Loucy (cell line): ENCODE data around the gene CYP46A1.

Experiments
- H2AFZ ChIP-seq: fragments of 200-600 bp; sonication (generic); 2 replicates; pipeline ENCODE4 v1.6.0; 2016; ENCODE audit warnings: antibody characterized with exemption, mild to moderate bottlenecking, low read length, moderate library complexity
- H3F3A ChIP-seq: fragments of 200-600 bp; 2 replicates; pipeline ENCODE4 v1.6.0; 2016; ENCODE audit warnings: antibody characterized with exemption, low read depth, mild to moderate bottlenecking
- H3K27me3 ChIP-seq: fragments of 200-600 bp; sonication (generic); 2 replicates; pipeline ENCODE4 v1.6.1; 2014; ENCODE audit warnings: low read length, mild to moderate bottlenecking; ENCODE audit not compliant: insufficient read depth, poor library complexity, severe bottlenecking
- H3K36me3 ChIP-seq: fragments of 200-600 bp; sonication (generic); 2 replicates; pipeline ENCODE4 v1.6.1; 2016; ENCODE audit warnings: low read length; ENCODE audit not compliant: insufficient read depth
- H3K4me1 ChIP-seq: fragments of 200-600 bp; sonication (generic); 2 replicates; pipeline ENCODE4 v1.5.1; 2014; ENCODE audit warnings: low read length, mild to moderate bottlenecking; ENCODE audit not compliant: insufficient read depth, poor library complexity, severe bottlenecking
- H3K4me2 ChIP-seq: fragments of 200-600 bp; sonication (generic); 2 replicates; pipeline ENCODE4 v1.6.0; 2014; ENCODE audit warnings: antibody characterized with exemption, low read length, low read depth, mild to moderate bottlenecking; ENCODE audit not compliant: poor library complexity, severe bottlenecking
- H3K4me3 ChIP-seq: fragments of 200-600 bp; sonication (generic); 2 replicates; pipeline ENCODE4 v1.5.1; 2014; ENCODE audit warnings: low read length, mild to moderate bottlenecking, mixed read lengths; ENCODE audit not compliant: poor library complexity, severe bottlenecking
- H3K79me2 ChIP-seq: fragments of 200-600 bp; sonication (generic); 2 replicates; pipeline ENCODE4 v1.6.1; 2014; ENCODE audit warnings: low read length; ENCODE audit not compliant: insufficient read depth
- H3K9ac ChIP-seq: fragments of 200-600 bp; sonication (generic); 2 replicates; pipeline ENCODE4 v1.6.0; 2014; ENCODE audit warnings: mild to moderate bottlenecking, low read depth, low read length, moderate library complexity; ENCODE audit not compliant: poor library complexity, severe bottlenecking
- H3K9me2 ChIP-seq: fragments of 200-600 bp; sonication (generic); replicated peaks from 2 replicates; pipeline ENCODE4 v1.6.1; 2016; ENCODE audit warnings: low read depth, low read length, mixed read lengths
- H3K9me3 ChIP-seq: fragments of 200-600 bp; sonication (generic); 2 replicates; pipeline ENCODE4 v1.6.1; 2014; ENCODE audit warnings: mild to moderate bottlenecking, antibody characterized with exemption, low read length, low read depth; ENCODE audit not compliant: insufficient read depth
- H4K20me1 ChIP-seq: fragments of 200-600 bp; sonication (generic); 2 replicates; pipeline ENCODE4 v1.6.0; 2014; ENCODE audit warnings: antibody characterized with exemption, low read length, mild to moderate bottlenecking; ENCODE audit not compliant: insufficient read depth, poor library complexity, severe bottlenecking
- CTCF ChIP-seq: fragments of 200-600 bp; sonication (generic); conservative IDR thresholded peaks from 2 replicates; pipeline ENCODE4 v1.5.1; 2014; ENCODE audit warnings: mild to moderate bottlenecking, antibody characterized with exemption, low read length
- EZH2phosphoT487 ChIP-seq: fragments of 200-600 bp; IDR thresholded peaks from 2 replicates; pipeline ENCODE4 v1.6.1; 2018; ENCODE audit warnings: antibody characterized with exemption, mild to moderate bottlenecking, moderate library complexity, borderline replicate concordance

CYP46A1 gene

GRCh38 chr14:99683619-99684409 lies at the start of gene CYP46A1:
Gene CYP46A1, plus strand, starts transcription at chr14:99684298. Its CDS starts 120 bp downstream, at chr14:99684418.
- H3K79me2 ChIP-seq, result no peaks in the 10 kb centered on the region
- peak within 1 kb of the TSS; percentile 100 for H2AFZ ChIP-seq
- H3K9me3 ChIP-seq, result no peaks in the 10 kb centered on the region
- no peaks in the 10 kb centered on the region for H3K9me2 ChIP-seq
- no peaks in the 10 kb centered on the region for H3K27me3 ChIP-seq
- H3F3A ChIP-seq, result no peaks in the 10 kb centered on the region
- TF ChIP-seq CTCF (no peak), EZH2phosphoT487 (no peak)
- H3K4me2 ChIP-seq, result peak within 1 kb of the TSS; percentile 97
- H3K4me3 ChIP-seq, result peak within 1 kb of the TSS; percentile 99
- no peaks in the 10 kb centered on the region for H3K36me3 ChIP-seq
- H4K20me1 ChIP-seq, result no peaks in the 10 kb centered on the region
- H3K9ac ChIP-seq, result peak within 1 kb of the TSS; percentile 83
- H3K4me1 ChIP-seq, result peaks cover 10% of the 10 kb centered on the region

GRCh38 chr14:99634443-99634842 lies 49.7 kb upstream of the CYP46A1 start:
- Histone ChIP-seq H3F3A (no peaks in the 10 kb centered on the region), H3K9me2 (no peaks in the 10 kb centered on the region), H3K9ac (no peak overlapping the region), H3K4me2 (no peak overlapping the region), H3K27me3 (no peaks in the 10 kb centered on the region), H3K4me1 (no peaks in the 10 kb centered on the region), H2AFZ (no peak overlapping the region), H3K4me3 (no peak overlapping the region), H4K20me1 (no peaks in the 10 kb centered on the region), H3K9me3 (no peaks in the 10 kb centered on the region), H3K36me3 (no peaks in the 10 kb centered on the region), H3K79me2 (no peaks in the 10 kb centered on the region)
- TF ChIP-seq CTCF (no peak), EZH2phosphoT487 (no peak)

GRCh38 chr14:99635116-99635515 lies 49.0 kb upstream of the CYP46A1 start:
- Histone ChIP-seq H3K27me3 (no peaks in the 10 kb centered on the region), H3F3A (no peaks in the 10 kb centered on the region), H3K4me1 (no peaks in the 10 kb centered on the region), H3K4me3 (no peak overlapping the region), H2AFZ (no peak overlapping the region), H3K9me2 (no peaks in the 10 kb centered on the region), H3K9ac (no peak overlapping the region), H3K36me3 (no peaks in the 10 kb centered on the region), H3K4me2 (no peak overlapping the region), H3K9me3 (no peaks in the 10 kb centered on the region), H4K20me1 (no peaks in the 10 kb centered on the region), H3K79me2 (no peaks in the 10 kb centered on the region)
- TF ChIP-seq EZH2phosphoT487, result no peak
- no peak for TF ChIP-seq CTCF
